ENCODE data around the gene CRYGN. TPM values are rescaled to one million over a fixed set of nuclear protein-coding genes. Genes with fewer than 3 reads are reported as not detected.

CRYGN gene
- total and polyA plus RNA-seq, 9 of the 15 experiments (the other 6 are each of a cell fraction or from before 2014, with no cell fraction given) = not detected

DNA sequence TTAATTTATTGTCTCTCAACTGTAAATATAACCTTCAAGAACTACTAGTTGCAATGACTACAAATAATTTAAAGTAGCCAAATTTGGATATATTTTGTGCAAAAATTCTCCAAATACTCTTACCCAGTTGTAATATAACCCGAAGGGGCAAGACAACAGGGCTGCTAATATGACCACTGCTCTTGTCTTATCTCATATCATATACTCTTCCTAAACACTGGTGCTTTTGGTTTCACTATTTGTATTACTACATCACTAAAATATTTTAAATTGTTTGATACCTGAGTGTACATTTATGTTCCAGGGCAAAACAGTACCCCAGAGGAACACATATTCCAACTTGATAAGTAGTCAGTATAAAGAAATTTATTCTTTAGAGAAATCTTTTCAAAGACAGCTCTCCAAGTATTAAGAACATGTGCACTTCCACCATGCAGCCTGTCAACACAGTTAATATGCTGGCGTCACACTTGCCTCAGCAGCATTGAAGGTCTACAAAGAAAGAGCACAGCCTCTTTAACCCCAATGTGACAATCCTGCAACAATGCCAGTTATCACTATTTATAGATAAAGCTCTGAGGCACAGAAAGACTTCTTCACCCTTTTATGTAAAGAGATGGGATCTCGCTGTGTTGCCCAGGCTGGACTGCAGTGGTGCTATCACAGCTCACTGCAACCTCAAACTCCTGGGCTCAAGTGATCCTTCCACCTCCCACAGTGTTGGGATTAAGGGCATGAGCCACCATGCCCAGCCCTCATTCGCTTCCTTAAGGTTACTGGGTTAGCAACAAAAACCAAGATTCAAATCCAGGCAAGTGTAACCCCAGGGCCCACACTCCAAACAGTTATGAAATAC is 41.9 kb upstream of the CRYGN start:
- Histone ChIP-seq H3K36me3 (ENCODE audit: control insufficient read depth, insufficient read depth, low read length) (peaks cover 90% of the 10 kb centered on the region), H3K9me3 (replicated peaks; ENCODE audit: control insufficient read depth, insufficient read depth, low read depth, low read length) (no peaks in the 10 kb centered on the region), H3K9ac (ENCODE audit: insufficient read depth in 1 of 2, low read depth in 2 of 2, low read length in 2 of 2) (no peak overlapping the region), H3K4me2 (ENCODE audit: insufficient read depth, low read length) (no peak overlapping the region), H3K27ac (ENCODE audit: extremely low read depth, low read depth, low read length) (no peak overlapping the region), H4K20me1 (replicated peaks; ENCODE audit: control insufficient read depth, insufficient read depth, low read length) (peaks cover 7% of the 10 kb centered on the region), H3K4me1 (replicated peaks in 1 of 2; ENCODE audit: control insufficient read depth in 2 of 2, insufficient read depth in 2 of 2, low read length in 2 of 2) (no peaks in the 10 kb centered on the region; a peak in 1 of 5 replicates), H3K79me2 (ENCODE audit: control insufficient read depth, insufficient read depth, low read length) (peaks cover 83% of the 10 kb centered on the region), H2AFZ (ENCODE audit: low read depth, low read length) (no peak overlapping the region), H3K9me1 (ENCODE audit: control insufficient read depth, insufficient read depth, low read length) (no peaks in the 10 kb centered on the region), H3K27me3 (ENCODE audit: control insufficient read depth in 2 of 2, insufficient read depth in 2 of 2, low read length in 2 of 2) (no peaks in the 10 kb centered on the region), H3K4me3 (no peak overlapping the region)
- WGBS (ENCODE audit: insufficient coverage, low coverage, missing lambda C conversion rate) = 92% methylated on average over 4 of the region's 4 CpGs
- FAIRE-seq (no peak), DNase-seq (ENCODE audit: extremely low read depth in 1 of 4, low spot score in 3 of 4) (no peak), ATAC-seq (no peak; the same call in 2 of the 3 replicates)
- no TSS peak for BruUV-seq (replicated peaks)
- TF ChIP-seq KLF10 (CRISPR knock-in tag; IDR thresholded peaks at IDR 0.05) (no peak), ZNF121 (CRISPR knock-in tag; conservative IDR thresholded peaks at IDR 0.05) (peak; percentile 45; the same call in 1 of the 2 replicates)
- CTCF ChIA-PET (ENCODE audit: low intra/inter-chr PET ratio) = no interaction called here
- POLR2A ChIA-PET = interaction anchor here (1.1 to 1.2 kb wide), 2 partner anchors 9 to 17 kb away, joined by 3 read pairs; no protein-coding TSS in a partner anchor
- in situ Hi-C loops (cut with MboI) (no loop called here), intact Hi-C loops (cut with micrococcal nuclease) (no loop called here)

DNA sequence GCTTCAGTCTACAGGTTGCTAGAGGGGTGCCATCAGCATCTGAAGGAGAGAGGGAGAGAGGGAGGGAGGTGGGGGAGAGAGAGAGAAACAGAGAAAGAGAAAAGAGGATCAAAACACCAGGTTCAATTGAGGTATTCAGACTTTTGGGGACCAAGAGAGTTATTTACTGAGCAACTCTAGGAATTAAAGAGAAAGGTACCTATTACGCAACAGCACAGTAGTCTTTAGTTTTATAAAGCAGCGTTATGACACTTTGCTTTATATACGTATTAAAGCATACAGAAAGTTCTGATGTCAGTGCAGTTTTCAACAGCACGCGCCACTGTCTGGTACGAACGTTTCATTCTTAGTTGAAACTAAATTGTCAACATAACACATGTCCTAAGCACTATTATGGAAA is 37.9 kb upstream of the CRYGN start:
- POLR2A ChIA-PET = interaction anchor here (0.7 to 1.3 kb wide), 2 partner anchors 10 to 268 kb away, joined by 3 to 7 read pairs; no protein-coding TSS in a partner anchor

More for the DNA sequence above, 37.9 kb upstream of the CRYGN start:
- intact Hi-C loops (cut with micrococcal nuclease) = no loop called here
- H3K4me1 ChIP-seq (replicated peaks in 1 of 2; ENCODE audit: control insufficient read depth in 2 of 2, insufficient read depth in 2 of 2, low read length in 2 of 2) = no peaks in the 10 kb centered on the region
- H3K27ac ChIP-seq (ENCODE audit: extremely low read depth, low read depth, low read length) = no peak overlapping the region
- H3K27me3 ChIP-seq (ENCODE audit: control insufficient read depth in 2 of 2, insufficient read depth in 2 of 2, low read length in 2 of 2) = no peaks in the 10 kb centered on the region
- no peak overlapping the region for H3K4me3 ChIP-seq
- no peak for DNase-seq (ENCODE audit: extremely low read depth in 1 of 4, low spot score in 3 of 4)
- 94% methylated on average over 7 of the region's 7 CpGs for WGBS (ENCODE audit: insufficient coverage, low coverage, missing lambda C conversion rate)
- no peak overlapping the region for H3K4me2 ChIP-seq (ENCODE audit: insufficient read depth, low read length)
- no TSS peak for BruUV-seq (replicated peaks)
- TF ChIP-seq CEBPG (CRISPR knock-in tag; IDR thresholded peaks at IDR 0.05) (peak; percentile 40; the same call in 1 of the 2 replicates), CEBPG (tag; conservative IDR thresholded peaks at IDR 0.05 in 1 of 2, IDR thresholded peaks at IDR 0.05 in 1 of 2) (peak; percentile 81 to 98), PHTF2 (CRISPR knock-in tag; IDR thresholded peaks at IDR 0.05) (no peak), ETV6 (IDR thresholded peaks at IDR 0.05; ENCODE audit: borderline replicate concordance in 1 of 2, low read depth in 2 of 2, low read length in 1 of 2) (no peak), ETV6 (CRISPR knock-in tag; IDR thresholded peaks at IDR 0.05; ENCODE audit: borderline replicate concordance) (no peak), ZFPM2 (CRISPR knock-in tag; IDR thresholded peaks at IDR 0.05) (no peak), BRD9 (IDR thresholded peaks at IDR 0.05; ENCODE audit: low read depth, partially characterized antibody) (no peak), CEBPB (tag; IDR thresholded peaks at IDR 0.05) (peak; percentile 95)
- TF ChIP-seq, protein P1, sequence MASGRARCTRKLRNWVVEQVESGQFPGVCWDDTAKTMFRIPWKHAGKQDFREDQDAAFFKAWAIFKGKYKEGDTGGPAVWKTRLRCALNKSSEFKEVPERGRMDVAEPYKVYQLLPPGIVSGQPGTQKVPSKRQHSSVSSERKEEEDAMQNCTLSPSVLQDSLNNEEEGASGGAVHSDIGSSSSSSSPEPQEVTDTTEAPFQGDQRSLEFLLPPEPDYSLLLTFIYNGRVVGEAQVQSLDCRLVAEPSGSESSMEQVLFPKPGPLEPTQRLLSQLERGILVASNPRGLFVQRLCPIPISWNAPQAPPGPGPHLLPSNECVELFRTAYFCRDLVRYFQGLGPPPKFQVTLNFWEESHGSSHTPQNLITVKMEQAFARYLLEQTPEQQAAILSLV (tag; IDR thresholded peaks at IDR 0.05) = peak; percentile 78
- H3K9ac ChIP-seq (ENCODE audit: insufficient read depth in 1 of 2, low read depth in 2 of 2, low read length in 2 of 2) = no peak overlapping the region
- no peaks in the 10 kb centered on the region for H3K9me1 ChIP-seq (ENCODE audit: control insufficient read depth, insufficient read depth, low read length)
- in situ Hi-C loops (cut with MboI) = no loop called here
- no peak for FAIRE-seq
- no peak for ATAC-seq
- CTCF ChIA-PET (ENCODE audit: low intra/inter-chr PET ratio) = no interaction called here
- peaks cover 88% of the 10 kb centered on the region for H3K36me3 ChIP-seq (ENCODE audit: control insufficient read depth, insufficient read depth, low read length)
- H4K20me1 ChIP-seq (replicated peaks; ENCODE audit: control insufficient read depth, insufficient read depth, low read length) = no peaks in the 10 kb centered on the region; the same call in 1 of the 2 replicates
- no peak overlapping the region for H2AFZ ChIP-seq (ENCODE audit: low read depth, low read length)
- H3K9me3 ChIP-seq (replicated peaks; ENCODE audit: control insufficient read depth, insufficient read depth, low read depth, low read length) = no peaks in the 10 kb centered on the region
- peaks cover 74% of the 10 kb centered on the region for H3K79me2 ChIP-seq (ENCODE audit: control insufficient read depth, insufficient read depth, low read length)
